CD14-positive monocyte (primary cell): ENCODE results near the gene RELB. TPM values are rescaled to one million over a fixed set of nuclear protein-coding genes. Genes with fewer than 3 reads are reported as not detected.

Experiments used
- DNase-seq, 3 donors: peaks; one replicate each; pipeline ENCODE4 v3.0.0-alpha.2; 2011 to 2022
- H2AFZ ChIP-seq: 2 replicates; pipeline ENCODE4 v1.6.0; 2012; ENCODE audit warnings: mild to moderate bottlenecking, low read depth, low read length, inconsistent platforms; ENCODE audit not compliant: insufficient read depth, poor library complexity, severe bottlenecking
- H3K27ac ChIP-seq, 2 donors: 1 replicate in 1 of 2; 2 replicates in 1 of 2; pipeline ENCODE4 v1.5.1; 2012 to 2013; ENCODE audit warnings: low read length in 2 of 2, control low read depth in 1 of 2, inconsistent platforms in 1 of 2, low read depth in 1 of 2, mild to moderate bottlenecking in 1 of 2
- H3K27me3 ChIP-seq, 2 donors: one replicate each; pipeline versions ENCODE4 v1.6.0 to v1.6.1; 2011 to 2013; ENCODE audit warnings: low read length in 2 of 2; ENCODE audit not compliant: control insufficient read depth in 2 of 2, insufficient read depth in 2 of 2
- H3K36me3 ChIP-seq, 2 donors: replicated peaks in 1 of 2; 1 replicate in 1 of 2; 2 replicates in 1 of 2; pipeline versions ENCODE4 v1.5.1 to v1.6.1; 2012 to 2013; ENCODE audit warnings: low read length in 2 of 2, control low read depth in 1 of 2, inconsistent platforms in 1 of 2, mild to moderate bottlenecking in 1 of 2; ENCODE audit not compliant: insufficient read depth in 2 of 2, control insufficient read depth in 1 of 2
- H3K4me1 ChIP-seq, 2 donors: 1 replicate in 1 of 2; 2 replicates in 1 of 2; pipeline versions ENCODE4 v1.5.1 to v1.6.1; 2012 to 2013; ENCODE audit warnings: low read length in 2 of 2, control low read depth in 1 of 2, inconsistent platforms in 1 of 2, mild to moderate bottlenecking in 1 of 2, moderate library complexity in 1 of 2; ENCODE audit not compliant: insufficient read depth in 2 of 2, control insufficient read depth in 1 of 2
- H3K4me2 ChIP-seq: replicated peaks from 2 replicates; pipeline ENCODE3; 2012; ENCODE audit warnings: low read length, moderate library complexity, mild to moderate bottlenecking; ENCODE audit not compliant: poor library complexity, severe bottlenecking; ENCODE audit errors: extremely low read depth
- H3K4me3 ChIP-seq, 3 experiments: fragments of 200-600 bp in 1 of 3; sonication (generic) in 1 of 3; replicated peaks in 1 of 3; 1 replicate in 2 of 3; 2 replicates in 1 of 3; pipeline ENCODE4 v1.5.1; 2011 to 2013; ENCODE audit warnings: low read length in 3 of 3, mild to moderate bottlenecking in 3 of 3, control low read depth in 2 of 3, low read depth in 2 of 3, inconsistent platforms in 1 of 3, moderate library complexity in 1 of 3
- H3K79me2 ChIP-seq: 2 replicates; pipeline ENCODE4 v1.6.0; 2012; ENCODE audit warnings: mild to moderate bottlenecking, control low read depth, inconsistent platforms, low read length, moderate library complexity; ENCODE audit not compliant: insufficient read depth
- H3K9ac ChIP-seq: 2 replicates; pipeline ENCODE4 v1.6.0; 2017; ENCODE audit warnings: low read length, mild to moderate bottlenecking; ENCODE audit not compliant: insufficient read depth, poor library complexity, severe bottlenecking
- H3K9me3 ChIP-seq, 2 donors: replicated peaks in 1 of 2; 1 replicate in 1 of 2; 2 replicates in 1 of 2; pipeline versions ENCODE4 v1.5.1 to v1.6.1; 2012 to 2013; ENCODE audit warnings: low read length in 2 of 2, control low read depth in 1 of 2; ENCODE audit not compliant: control insufficient read depth in 1 of 2, insufficient read depth in 1 of 2
- H4K20me1 ChIP-seq: 2 replicates; pipeline ENCODE4 v1.6.0; 2012; ENCODE audit warnings: mild to moderate bottlenecking, low read length, control low read depth, moderate library complexity; ENCODE audit not compliant: insufficient read depth
- H3K27ac Mint-ChIP-seq, 7 donors: one replicate each; pipeline ENCODE4 v1.8.0; 2020; ENCODE audit warnings: mild to moderate bottlenecking in 7 of 7, mixed read lengths in 7 of 7, moderate library complexity in 6 of 7, inconsistent platforms in 2 of 7
- H3K27me3 Mint-ChIP-seq, 3 donors: one replicate each; pipeline ENCODE4 v1.8.0; 2021 to 2022; ENCODE audit warnings: low read depth in 3 of 3, mild to moderate bottlenecking in 3 of 3, mixed read lengths in 3 of 3, moderate library complexity in 3 of 3, inconsistent platforms in 1 of 3
- H3K36me3 Mint-ChIP-seq, 2 donors: one replicate each; pipeline ENCODE4 v1.8.0; 2020; ENCODE audit warnings: mixed read lengths in 2 of 2, inconsistent platforms in 1 of 2, mild to moderate bottlenecking in 1 of 2
- H3K4me1 Mint-ChIP-seq: one replicate; pipeline ENCODE4 v1.8.0; 2020; ENCODE audit warnings: mild to moderate bottlenecking, mixed read lengths
- H3K4me3 Mint-ChIP-seq, 2 donors: one replicate each; pipeline ENCODE4 v1.8.0; 2020; ENCODE audit warnings: mild to moderate bottlenecking in 2 of 2, mixed read lengths in 2 of 2, moderate library complexity in 1 of 2
- H3K9me3 Mint-ChIP-seq, 7 donors: one replicate each; pipeline ENCODE4 v1.8.0; 2020 to 2022; ENCODE audit warnings: mixed read lengths in 7 of 7, mild to moderate bottlenecking in 6 of 7, moderate library complexity in 6 of 7, inconsistent platforms in 2 of 7
- WGBS: methylation state at CpG from one replicate; pipeline ENCODE4 v1.1.5; 2013; ENCODE audit warnings: missing lambda C conversion rate; ENCODE audit not compliant: insufficient coverage; 5-methylcytosine and 5-hydroxymethylcytosine counted together
- intact Hi-C, 2 donors: fragments of 100-400 bp; cut with micrococcal nuclease; formaldehyde crosslinking; loops; one replicate each; pipeline versions ENCODE4 v1.15.0 to v1.15.1; 2023
- polyA plus RNA-seq, 3 donors: library from polyadenylated mRNA; depleted of rRNA in 1 of 3; unstranded in 2 of 3; stranded (reverse) in 1 of 3; fragments of 300-500 nt in 2 of 3; fragments of >200 nt in 1 of 3; fragmentation: Illumina TruSeq in 2 of 3; gene quantifications; 1 replicate in 2 of 3; 2 replicates in 1 of 3; pipeline ENCODE4 v1.2.3, GENCODE V29; 2012 to 2021
- TF ChIP-seq, protein P1 (sequence below): fragments of 200-600 bp; IDR thresholded peaks from one replicate; pipeline ENCODE4 v1.8.0; 2022; ENCODE audit warnings: antibody characterized with exemption, mild to moderate bottlenecking

RELB gene
- polyA plus RNA-seq, 3 donors, result 32.3 to 35.0 (median 34.4) TPM

DNA sequence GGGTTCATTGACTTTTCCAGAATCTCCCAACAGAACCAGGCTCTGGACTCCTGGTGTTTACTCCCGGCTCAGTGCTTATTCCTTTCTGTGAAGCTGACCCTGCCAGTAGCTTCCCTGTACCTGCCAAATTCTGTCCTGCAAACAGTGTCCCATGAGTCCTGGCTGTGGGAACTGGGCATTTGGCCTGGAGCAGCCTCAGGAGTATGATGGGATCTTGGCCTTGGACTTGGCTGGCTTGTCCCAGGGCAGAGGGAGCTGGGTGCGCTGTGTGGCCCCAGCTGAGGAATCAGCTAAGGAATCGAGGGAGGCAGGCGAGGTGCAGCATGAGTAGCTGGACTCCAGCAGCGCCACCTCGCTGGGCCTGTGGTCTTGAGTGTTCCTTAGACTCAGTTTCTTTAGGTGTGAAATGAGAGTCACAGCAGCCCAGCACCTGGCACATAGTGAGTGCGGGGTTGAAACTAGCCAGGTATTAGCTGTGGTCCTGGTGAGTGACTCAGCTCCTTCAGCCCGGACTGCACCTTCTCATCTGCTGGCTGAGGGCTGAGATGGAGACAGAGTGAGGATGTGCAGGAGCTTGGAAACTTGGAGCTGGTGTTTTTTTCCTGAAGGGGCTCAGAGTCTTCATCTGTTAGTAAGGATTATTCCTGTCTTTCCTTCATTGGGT lies 47.9 kb downstream of the RELB start:
- intact Hi-C loops, result loop anchor here in 1 of 2 donors (5.0 kb wide), 1 partner anchor 43 kb away; the partner anchor contains the start of gene PPP1R37
- Histone ChIP-seq H3K4me2 (no peak overlapping the region), H3K27me3 (no peaks in the 10 kb centered on the region), H3K27ac (peak overlapping the region; percentile 6 to 69), H3K9me3 (no peaks in the 10 kb centered on the region), H3K4me3 (no peak overlapping the region), H3K9ac (no peak overlapping the region), H4K20me1 (peaks cover 98% of the 10 kb centered on the region), H3K4me1 (peaks cover 26 to 30% of the 10 kb centered on the region in 2 donors), H3K79me2 (peaks cover 89% of the 10 kb centered on the region), H2AFZ (no peak overlapping the region), H3K36me3 (peaks cover 46 to 77% of the 10 kb centered on the region in 2 donors)
- Mint-ChIP-seq H3K36me3 (peaks cover 50 to 76% of the 10 kb centered on the region in 2 donors), H3K27ac (peak overlapping the region in 6 of 7 donors; percentile 22 to 66 (median 50)), H3K4me3 (no peak overlapping the region), H3K9me3 (peaks cover 0 to 2% (median 0%) of the 10 kb centered on the region in 7 donors), H3K27me3 (peaks cover 0 to 1% (median 0%) of the 10 kb centered on the region in 3 donors), H3K4me1 (peaks cover 44% of the 10 kb centered on the region)
- WGBS, result 96% methylated on average over 7 of the region's 8 CpGs
- no peak for DNase-seq
- TF ChIP-seq, protein P1, sequence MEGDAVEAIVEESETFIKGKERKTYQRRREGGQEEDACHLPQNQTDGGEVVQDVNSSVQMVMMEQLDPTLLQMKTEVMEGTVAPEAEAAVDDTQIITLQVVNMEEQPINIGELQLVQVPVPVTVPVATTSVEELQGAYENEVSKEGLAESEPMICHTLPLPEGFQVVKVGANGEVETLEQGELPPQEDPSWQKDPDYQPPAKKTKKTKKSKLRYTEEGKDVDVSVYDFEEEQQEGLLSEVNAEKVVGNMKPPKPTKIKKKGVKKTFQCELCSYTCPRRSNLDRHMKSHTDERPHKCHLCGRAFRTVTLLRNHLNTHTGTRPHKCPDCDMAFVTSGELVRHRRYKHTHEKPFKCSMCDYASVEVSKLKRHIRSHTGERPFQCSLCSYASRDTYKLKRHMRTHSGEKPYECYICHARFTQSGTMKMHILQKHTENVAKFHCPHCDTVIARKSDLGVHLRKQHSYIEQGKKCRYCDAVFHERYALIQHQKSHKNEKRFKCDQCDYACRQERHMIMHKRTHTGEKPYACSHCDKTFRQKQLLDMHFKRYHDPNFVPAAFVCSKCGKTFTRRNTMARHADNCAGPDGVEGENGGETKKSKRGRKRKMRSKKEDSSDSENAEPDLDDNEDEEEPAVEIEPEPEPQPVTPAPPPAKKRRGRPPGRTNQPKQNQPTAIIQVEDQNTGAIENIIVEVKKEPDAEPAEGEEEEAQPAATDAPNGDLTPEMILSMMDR, result no peak

DNA sequence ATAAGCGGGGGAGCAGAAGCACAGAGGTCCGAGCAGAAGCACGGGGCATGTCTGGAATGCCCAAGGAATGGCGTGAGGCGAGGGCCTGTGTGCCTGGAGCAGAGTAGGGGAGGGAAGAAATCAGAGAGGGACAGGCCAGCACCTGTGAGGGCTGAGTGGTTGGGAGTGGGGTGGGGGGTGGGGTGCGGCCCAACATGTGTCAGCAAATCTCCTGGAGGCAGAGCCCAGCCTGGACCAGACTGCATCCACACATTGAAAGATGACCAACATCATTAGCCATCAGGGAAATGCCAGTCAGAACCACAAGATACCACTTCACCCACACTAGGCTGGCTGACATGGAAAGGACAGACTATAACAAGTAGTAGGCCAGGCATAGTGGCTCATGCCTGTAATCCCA lies 48.8 kb downstream of the RELB start:
- Mint-ChIP-seq H3K36me3 (peaks cover 50 to 76% of the 10 kb centered on the region in 2 donors), H3K27ac (peak overlapping the region in 4 of 7 donors; percentile 44 to 61 (median 58)), H3K9me3 (peaks cover 0 to 2% (median 0%) of the 10 kb centered on the region in 7 donors), H3K4me3 (no peak overlapping the region), H3K4me1 (peaks cover 42% of the 10 kb centered on the region), H3K27me3 (peaks cover 0 to 1% (median 0%) of the 10 kb centered on the region in 3 donors)
- H3K27me3 ChIP-seq, result no peaks in the 10 kb centered on the region
- no peak overlapping the region for H2AFZ ChIP-seq
- peaks cover 46 to 77% of the 10 kb centered on the region in 2 donors for H3K36me3 ChIP-seq
- TF ChIP-seq, protein P1, result no peak
- H3K4me3 ChIP-seq, result no peak overlapping the region
- DNase-seq, result no peak
- no peak overlapping the region for H3K4me2 ChIP-seq
- peaks cover 81% of the 10 kb centered on the region for H3K79me2 ChIP-seq
- WGBS, result 100% methylated on average over 5 of the region's 6 CpGs
- H3K9ac ChIP-seq, result no peak overlapping the region
- intact Hi-C loops, result no loop called here
- peak overlapping the region in 1 of 2 donors; percentile 69 for H3K27ac ChIP-seq
- peaks cover 98% of the 10 kb centered on the region for H4K20me1 ChIP-seq
- H3K9me3 ChIP-seq, result no peaks in the 10 kb centered on the region
- peaks cover 26 to 30% of the 10 kb centered on the region in 2 donors for H3K4me1 ChIP-seq
